Measurements from ENCODE around the gene PAK2.
A peak's percentile ranks its signal among the peaks of the same experiment; 100 is the strongest.

The PAK2 gene

DNA sequence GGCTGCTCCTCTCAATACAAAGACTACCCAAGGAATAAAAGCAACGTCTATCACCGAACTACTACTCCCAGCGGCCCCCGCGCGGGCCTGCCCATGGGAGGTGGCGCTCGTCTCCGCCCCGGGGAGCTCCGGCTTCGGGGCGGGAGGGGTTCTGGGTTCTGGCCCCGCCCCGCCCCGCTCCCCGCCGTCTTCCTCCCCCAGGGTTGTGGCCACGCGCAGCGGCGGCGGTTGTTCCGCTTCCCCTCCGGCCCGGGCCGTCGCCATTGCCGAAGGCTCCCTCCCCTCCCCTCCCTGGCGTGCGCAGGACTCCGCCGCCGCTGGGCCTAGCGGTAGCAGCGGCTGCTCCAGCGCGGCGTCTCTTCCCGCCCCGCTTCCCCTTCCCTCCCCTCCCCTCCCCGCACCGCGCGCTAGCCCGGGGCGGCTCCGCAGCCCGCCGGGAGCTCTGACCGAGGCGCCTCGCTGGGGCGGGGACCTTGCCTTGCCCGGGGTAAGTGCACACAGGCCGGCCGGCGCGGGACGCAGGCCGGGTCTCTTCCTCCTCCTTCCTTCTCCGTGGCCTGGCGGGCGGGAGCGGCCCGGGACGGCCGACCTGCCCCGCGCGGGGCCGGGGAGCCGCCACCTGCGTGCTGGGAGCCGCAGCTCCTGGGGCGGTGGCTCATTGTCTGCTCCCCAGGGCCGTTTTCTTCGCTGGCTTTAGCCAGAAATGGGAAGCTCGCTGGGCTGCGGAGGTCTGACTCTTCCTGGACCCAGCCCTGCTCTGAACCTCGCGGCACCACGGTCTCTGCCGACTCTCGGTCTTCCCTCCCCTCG is at the start of gene PAK2:
PAK2 (plus strand) TSS at position 187 of the 810 bp plus-strand sequence. CDS start 42,790 bp downstream, outside the sequence.
- peak within 1 kb of the TSS; percentile 88 for H3K27ac ChIP-seq
- no peaks in the 10 kb centered on the region for H3K27me3 ChIP-seq (ENCODE audit: insufficient read depth, low read depth, severe bottlenecking)
- H3K9me3 ChIP-seq (ENCODE audit: severe bottlenecking), result no peaks in the 10 kb centered on the region
- no peaks in the 10 kb centered on the region for H3K36me3 ChIP-seq
- peak; percentile 79 for DNase-seq
- H3K4me3 ChIP-seq (ENCODE audit: low read depth, low read length), result peak within 1 kb of the TSS; percentile 69
- TF ChIP-seq, protein P1, sequence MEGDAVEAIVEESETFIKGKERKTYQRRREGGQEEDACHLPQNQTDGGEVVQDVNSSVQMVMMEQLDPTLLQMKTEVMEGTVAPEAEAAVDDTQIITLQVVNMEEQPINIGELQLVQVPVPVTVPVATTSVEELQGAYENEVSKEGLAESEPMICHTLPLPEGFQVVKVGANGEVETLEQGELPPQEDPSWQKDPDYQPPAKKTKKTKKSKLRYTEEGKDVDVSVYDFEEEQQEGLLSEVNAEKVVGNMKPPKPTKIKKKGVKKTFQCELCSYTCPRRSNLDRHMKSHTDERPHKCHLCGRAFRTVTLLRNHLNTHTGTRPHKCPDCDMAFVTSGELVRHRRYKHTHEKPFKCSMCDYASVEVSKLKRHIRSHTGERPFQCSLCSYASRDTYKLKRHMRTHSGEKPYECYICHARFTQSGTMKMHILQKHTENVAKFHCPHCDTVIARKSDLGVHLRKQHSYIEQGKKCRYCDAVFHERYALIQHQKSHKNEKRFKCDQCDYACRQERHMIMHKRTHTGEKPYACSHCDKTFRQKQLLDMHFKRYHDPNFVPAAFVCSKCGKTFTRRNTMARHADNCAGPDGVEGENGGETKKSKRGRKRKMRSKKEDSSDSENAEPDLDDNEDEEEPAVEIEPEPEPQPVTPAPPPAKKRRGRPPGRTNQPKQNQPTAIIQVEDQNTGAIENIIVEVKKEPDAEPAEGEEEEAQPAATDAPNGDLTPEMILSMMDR (IDR thresholded peaks at IDR 0.05; ENCODE audit: low read depth, low read length), result no peak

DNA sequence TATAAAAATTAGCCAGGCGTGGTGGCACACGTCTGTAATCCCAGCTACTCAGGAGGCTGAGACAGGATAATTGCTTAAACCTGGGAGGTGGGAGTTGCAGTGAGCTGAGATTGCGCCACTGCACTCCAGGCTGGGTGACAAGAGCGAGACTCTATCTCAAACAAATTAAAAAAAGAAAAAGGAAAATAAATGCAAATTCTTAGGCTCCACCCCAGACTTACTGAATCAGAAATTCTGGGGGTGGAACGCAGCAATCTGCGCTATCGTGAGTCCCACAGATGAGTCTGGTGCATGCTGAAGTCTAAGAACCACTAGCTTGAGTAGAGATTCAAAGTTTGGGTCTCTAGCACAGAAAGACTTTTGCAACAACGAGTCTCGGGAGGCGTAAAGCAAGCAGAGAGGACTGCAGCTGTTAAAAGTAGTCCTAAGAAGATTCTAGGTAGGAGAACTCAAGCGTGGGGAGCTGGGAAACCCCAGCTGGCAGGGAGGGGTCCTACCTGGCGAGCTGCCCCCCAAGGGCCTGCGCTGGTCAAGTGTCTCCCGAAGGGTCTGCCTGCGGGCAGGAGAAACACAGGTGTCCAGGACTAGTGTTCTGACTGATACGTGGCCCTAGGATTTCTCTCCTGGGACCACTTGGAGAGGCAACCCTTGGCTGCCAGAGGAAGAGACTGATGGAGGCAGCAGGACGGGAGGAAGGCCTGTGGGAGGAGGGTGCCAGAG is 49.6 kb upstream of the PAK2 start:
- Histone ChIP-seq H3K36me3 (no peaks in the 10 kb centered on the region), H3K27ac (no peak overlapping the region), H3K27me3 (ENCODE audit: insufficient read depth, low read depth, severe bottlenecking) (no peaks in the 10 kb centered on the region), H3K9me3 (ENCODE audit: severe bottlenecking) (no peaks in the 10 kb centered on the region), H3K4me3 (ENCODE audit: low read depth, low read length) (no peak overlapping the region)
- TF ChIP-seq, protein P1 (IDR thresholded peaks at IDR 0.05; ENCODE audit: low read depth, low read length), result no peak
- DNase-seq, result no peak

DNA sequence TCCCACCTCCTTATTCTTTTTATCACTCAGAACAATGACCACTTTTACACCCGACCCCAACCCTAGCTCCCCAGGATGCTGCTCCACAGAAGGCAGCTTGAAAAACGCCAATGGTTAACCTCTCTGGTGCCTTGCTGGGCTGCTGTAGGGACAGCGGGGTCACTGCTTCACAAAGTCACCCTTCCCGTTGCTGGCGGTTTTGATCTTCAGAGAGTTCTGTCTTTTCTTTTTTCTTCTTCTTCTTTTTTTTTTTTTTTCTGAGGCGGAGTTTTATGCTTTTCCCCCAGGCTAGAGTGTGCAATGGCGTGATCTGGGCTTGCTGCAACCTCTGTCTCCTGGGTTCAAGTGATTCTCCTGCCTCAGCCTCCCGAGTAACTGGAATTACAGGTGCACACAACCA is 48.3 kb upstream of the PAK2 start:
- TF ChIP-seq, protein P1 (IDR thresholded peaks at IDR 0.05; ENCODE audit: low read depth, low read length), result no peak
- no peak for DNase-seq
- no peak overlapping the region for H3K27ac ChIP-seq
- H3K4me3 ChIP-seq (ENCODE audit: low read depth, low read length), result no peak overlapping the region
- H3K27me3 ChIP-seq (ENCODE audit: insufficient read depth, low read depth, severe bottlenecking), result no peaks in the 10 kb centered on the region
- H3K36me3 ChIP-seq, result no peaks in the 10 kb centered on the region
- H3K9me3 ChIP-seq (ENCODE audit: severe bottlenecking), result no peaks in the 10 kb centered on the region

DNA sequence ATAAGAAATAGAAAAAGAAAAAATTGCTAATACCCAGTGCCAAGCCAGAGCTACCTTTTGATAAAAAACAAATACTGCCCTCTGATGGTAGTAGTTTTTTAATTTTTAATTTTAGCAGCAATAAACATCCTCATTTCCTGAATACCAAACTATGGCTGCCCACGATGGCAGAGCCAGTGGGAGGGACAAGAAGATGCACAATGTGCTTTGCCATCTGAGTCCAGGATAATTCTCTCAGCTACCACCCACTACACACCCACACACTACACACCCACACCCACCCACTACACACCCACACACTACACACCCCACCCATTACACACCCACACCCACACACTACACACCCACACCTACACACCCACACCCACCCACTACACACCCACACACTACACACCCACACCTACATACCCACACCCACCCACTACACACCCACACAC is 45.4 kb upstream of the PAK2 start:
- Histone ChIP-seq H3K36me3 (no peaks in the 10 kb centered on the region), H3K4me3 (ENCODE audit: low read depth, low read length) (no peak overlapping the region), H3K9me3 (ENCODE audit: severe bottlenecking) (no peaks in the 10 kb centered on the region), H3K27me3 (ENCODE audit: insufficient read depth, low read depth, severe bottlenecking) (no peaks in the 10 kb centered on the region), H3K27ac (no peak overlapping the region)
- TF ChIP-seq, protein P1 (IDR thresholded peaks at IDR 0.05; ENCODE audit: low read depth, low read length), result no peak
- DNase-seq, result no peak

DNA sequence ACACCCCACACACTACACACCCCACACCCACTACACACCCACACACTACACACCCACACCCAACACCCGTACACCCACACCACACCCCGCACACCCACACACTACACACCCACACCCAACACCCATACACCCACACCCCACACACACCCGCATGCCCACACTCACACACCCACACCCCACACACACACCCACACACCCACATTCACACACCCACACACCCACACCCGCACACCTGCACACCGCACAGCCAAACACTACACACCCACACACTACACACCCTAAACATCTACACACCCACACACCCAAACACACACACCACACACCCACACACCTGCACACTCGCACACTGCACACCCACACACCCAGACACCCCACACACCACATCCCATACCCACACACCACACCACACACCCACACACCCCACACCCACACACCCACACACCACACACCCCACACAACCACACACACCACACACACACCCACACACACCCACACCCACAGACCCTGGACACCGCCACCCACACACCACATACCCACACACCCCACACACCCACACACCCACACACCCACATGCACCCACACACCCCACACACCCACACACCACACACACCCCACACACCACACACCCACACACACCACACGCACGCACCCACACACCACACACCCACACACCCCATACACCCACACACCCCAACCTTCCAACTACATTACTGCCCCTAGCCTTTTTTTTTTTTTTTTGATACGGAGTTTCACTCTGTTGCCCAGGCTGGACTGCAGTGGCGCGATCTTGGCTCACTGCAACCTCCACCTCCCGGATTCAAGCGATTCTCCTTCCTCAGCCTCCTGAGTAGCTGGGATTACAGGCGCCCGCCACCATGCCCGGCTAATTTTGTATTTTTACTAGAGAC is 44.5 kb upstream of the PAK2 start:
- Histone ChIP-seq H3K9me3 (ENCODE audit: severe bottlenecking) (no peaks in the 10 kb centered on the region), H3K27ac (no peak overlapping the region), H3K27me3 (ENCODE audit: insufficient read depth, low read depth, severe bottlenecking) (no peaks in the 10 kb centered on the region), H3K4me3 (ENCODE audit: low read depth, low read length) (no peak overlapping the region), H3K36me3 (no peaks in the 10 kb centered on the region)
- no peak for DNase-seq
- TF ChIP-seq, protein P1 (IDR thresholded peaks at IDR 0.05; ENCODE audit: low read depth, low read length), result no peak
